ENCODE measurements around the gene C9orf78. TPM values are rescaled to one million over a fixed set of nuclear protein-coding genes. Genes with fewer than 3 reads are reported as not detected.

Gene C9orf78
- total and polyA plus RNA-seq, 2 experiments from 2014 or later: 34.4 to 84.6 TPM

- Histone ChIP-seq H3K4me2 (no peak overlapping the region), H3K4me3 (no peak overlapping the region), H2AFZ (no peak overlapping the region), H3F3A (replicated peaks; ENCODE audit: low read depth) (no peaks in the 10 kb centered on the region), H3K9me2 (ENCODE audit: insufficient read depth) (no peaks in the 10 kb centered on the region), H3K79me2 (replicated peaks; ENCODE audit: insufficient read depth) (no peaks in the 10 kb centered on the region), H3K4me1 (ENCODE audit: insufficient read depth) (no peaks in the 10 kb centered on the region), H3K27me3 (ENCODE audit: insufficient read depth) (no peaks in the 10 kb centered on the region), H3K36me3 (ENCODE audit: insufficient read depth) (no peaks in the 10 kb centered on the region), H4K20me1 (replicated peaks; ENCODE audit: insufficient read depth) (no peaks in the 10 kb centered on the region), H3K27ac (ENCODE audit: low read depth) (no peak overlapping the region)
- TF ChIP-seq, protein P1, sequence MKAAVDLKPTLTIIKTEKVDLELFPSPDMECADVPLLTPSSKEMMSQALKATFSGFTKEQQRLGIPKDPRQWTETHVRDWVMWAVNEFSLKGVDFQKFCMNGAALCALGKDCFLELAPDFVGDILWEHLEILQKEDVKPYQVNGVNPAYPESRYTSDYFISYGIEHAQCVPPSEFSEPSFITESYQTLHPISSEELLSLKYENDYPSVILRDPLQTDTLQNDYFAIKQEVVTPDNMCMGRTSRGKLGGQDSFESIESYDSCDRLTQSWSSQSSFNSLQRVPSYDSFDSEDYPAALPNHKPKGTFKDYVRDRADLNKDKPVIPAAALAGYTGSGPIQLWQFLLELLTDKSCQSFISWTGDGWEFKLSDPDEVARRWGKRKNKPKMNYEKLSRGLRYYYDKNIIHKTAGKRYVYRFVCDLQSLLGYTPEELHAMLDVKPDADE (IDR thresholded peaks at IDR 0.05): no peak
- TF ChIP-seq ZNF331 (CRISPR knock-in tag; IDR thresholded peaks at IDR 0.05; ENCODE audit: low read depth) (no peak), EZH2 (IDR thresholded peaks at IDR 0.05; ENCODE audit: low read depth, unreplicated experiment) (no peak), STAT1 (IDR thresholded peaks at IDR 0.05; ENCODE audit: unreplicated experiment) (no peak), EZH2phosphoT487 (IDR thresholded peaks at IDR 0.05; ENCODE audit: unreplicated experiment) (no peak), NANOG (IDR thresholded peaks at IDR 0.05; ENCODE audit: borderline replicate concordance) (no peak)
- TF ChIP-seq, protein P2, sequence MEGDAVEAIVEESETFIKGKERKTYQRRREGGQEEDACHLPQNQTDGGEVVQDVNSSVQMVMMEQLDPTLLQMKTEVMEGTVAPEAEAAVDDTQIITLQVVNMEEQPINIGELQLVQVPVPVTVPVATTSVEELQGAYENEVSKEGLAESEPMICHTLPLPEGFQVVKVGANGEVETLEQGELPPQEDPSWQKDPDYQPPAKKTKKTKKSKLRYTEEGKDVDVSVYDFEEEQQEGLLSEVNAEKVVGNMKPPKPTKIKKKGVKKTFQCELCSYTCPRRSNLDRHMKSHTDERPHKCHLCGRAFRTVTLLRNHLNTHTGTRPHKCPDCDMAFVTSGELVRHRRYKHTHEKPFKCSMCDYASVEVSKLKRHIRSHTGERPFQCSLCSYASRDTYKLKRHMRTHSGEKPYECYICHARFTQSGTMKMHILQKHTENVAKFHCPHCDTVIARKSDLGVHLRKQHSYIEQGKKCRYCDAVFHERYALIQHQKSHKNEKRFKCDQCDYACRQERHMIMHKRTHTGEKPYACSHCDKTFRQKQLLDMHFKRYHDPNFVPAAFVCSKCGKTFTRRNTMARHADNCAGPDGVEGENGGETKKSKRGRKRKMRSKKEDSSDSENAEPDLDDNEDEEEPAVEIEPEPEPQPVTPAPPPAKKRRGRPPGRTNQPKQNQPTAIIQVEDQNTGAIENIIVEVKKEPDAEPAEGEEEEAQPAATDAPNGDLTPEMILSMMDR (conservative IDR thresholded peaks at IDR 0.05; ENCODE audit: low read depth in 2 of 2): no peak
- TF ChIP-seq, protein P3, sequence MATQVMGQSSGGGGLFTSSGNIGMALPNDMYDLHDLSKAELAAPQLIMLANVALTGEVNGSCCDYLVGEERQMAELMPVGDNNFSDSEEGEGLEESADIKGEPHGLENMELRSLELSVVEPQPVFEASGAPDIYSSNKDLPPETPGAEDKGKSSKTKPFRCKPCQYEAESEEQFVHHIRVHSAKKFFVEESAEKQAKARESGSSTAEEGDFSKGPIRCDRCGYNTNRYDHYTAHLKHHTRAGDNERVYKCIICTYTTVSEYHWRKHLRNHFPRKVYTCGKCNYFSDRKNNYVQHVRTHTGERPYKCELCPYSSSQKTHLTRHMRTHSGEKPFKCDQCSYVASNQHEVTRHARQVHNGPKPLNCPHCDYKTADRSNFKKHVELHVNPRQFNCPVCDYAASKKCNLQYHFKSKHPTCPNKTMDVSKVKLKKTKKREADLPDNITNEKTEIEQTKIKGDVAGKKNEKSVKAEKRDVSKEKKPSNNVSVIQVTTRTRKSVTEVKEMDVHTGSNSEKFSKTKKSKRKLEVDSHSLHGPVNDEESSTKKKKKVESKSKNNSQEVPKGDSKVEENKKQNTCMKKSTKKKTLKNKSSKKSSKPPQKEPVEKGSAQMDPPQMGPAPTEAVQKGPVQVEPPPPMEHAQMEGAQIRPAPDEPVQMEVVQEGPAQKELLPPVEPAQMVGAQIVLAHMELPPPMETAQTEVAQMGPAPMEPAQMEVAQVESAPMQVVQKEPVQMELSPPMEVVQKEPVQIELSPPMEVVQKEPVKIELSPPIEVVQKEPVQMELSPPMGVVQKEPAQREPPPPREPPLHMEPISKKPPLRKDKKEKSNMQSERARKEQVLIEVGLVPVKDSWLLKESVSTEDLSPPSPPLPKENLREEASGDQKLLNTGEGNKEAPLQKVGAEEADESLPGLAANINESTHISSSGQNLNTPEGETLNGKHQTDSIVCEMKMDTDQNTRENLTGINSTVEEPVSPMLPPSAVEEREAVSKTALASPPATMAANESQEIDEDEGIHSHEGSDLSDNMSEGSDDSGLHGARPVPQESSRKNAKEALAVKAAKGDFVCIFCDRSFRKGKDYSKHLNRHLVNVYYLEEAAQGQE (IDR thresholded peaks at IDR 0.05; ENCODE audit: unreplicated experiment): no peak
- Mint-ChIP-seq H3K27ac (no peak overlapping the region), H3K36me3 (ENCODE audit: low read depth) (no peaks in the 10 kb centered on the region), H3K4me1 (peaks cover 6% of the 10 kb centered on the region), H3K4me3 (no peak overlapping the region), H3K9me3 (no peaks in the 10 kb centered on the region; the same call in 2 of the 3 replicates), H3K27me3 (ENCODE audit: insufficient read depth, low read depth, poor library complexity) (peaks cover 9% of the 10 kb centered on the region)
- DNase-seq (ENCODE audit: low spot score) (no peak), ATAC-seq (no peak)
Observed at GRCh38 chr9:129781981-129782380, 53.1 kb downstream of the C9orf78 start.

DNA sequence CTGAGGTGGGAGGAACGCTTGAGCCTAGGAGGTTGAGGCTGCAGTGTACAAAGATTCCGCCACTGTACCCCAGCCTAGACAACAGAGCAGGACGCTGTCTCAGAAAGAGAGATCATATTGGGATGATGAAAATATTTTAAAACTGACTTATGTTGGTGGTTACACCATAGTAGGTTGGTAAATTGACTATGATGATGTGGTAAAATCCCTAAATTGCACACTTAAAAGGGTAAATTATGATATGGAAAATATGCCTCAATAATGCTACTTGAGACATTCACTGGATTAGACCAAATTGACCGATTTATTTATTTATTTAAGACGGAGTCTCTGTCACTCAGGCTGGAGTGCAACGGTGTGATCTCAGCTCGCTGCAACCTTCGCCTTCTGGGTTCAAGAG lies 53.9 kb downstream of the C9orf78 start:
- Histone ChIP-seq H3K27me3 (ENCODE audit: insufficient read depth) (no peaks in the 10 kb centered on the region), H2AFZ (no peak overlapping the region), H3K79me2 (replicated peaks; ENCODE audit: insufficient read depth) (no peaks in the 10 kb centered on the region), H3K36me3 (ENCODE audit: insufficient read depth) (no peaks in the 10 kb centered on the region), H3K27ac (ENCODE audit: low read depth) (no peak overlapping the region), H3K4me2 (no peak overlapping the region), H3K4me3 (no peak overlapping the region), H3F3A (replicated peaks; ENCODE audit: low read depth) (no peaks in the 10 kb centered on the region), H3K9me2 (ENCODE audit: insufficient read depth) (no peaks in the 10 kb centered on the region), H4K20me1 (replicated peaks; ENCODE audit: insufficient read depth) (no peaks in the 10 kb centered on the region), H3K4me1 (ENCODE audit: insufficient read depth) (peaks cover 2% of the 10 kb centered on the region; the same call in 1 of the 2 replicates)
- peaks cover 6% of the 10 kb centered on the region for H3K4me1 Mint-ChIP-seq
- ATAC-seq: no peak
- no peak overlapping the region for H3K4me3 Mint-ChIP-seq
- no peaks in the 10 kb centered on the region for H3K36me3 Mint-ChIP-seq (ENCODE audit: low read depth)
- no peak for DNase-seq (ENCODE audit: low spot score)
- no peak overlapping the region for H3K27ac Mint-ChIP-seq
- no peaks in the 10 kb centered on the region; the same call in 2 of the 3 replicates for H3K9me3 Mint-ChIP-seq
- H3K27me3 Mint-ChIP-seq (ENCODE audit: insufficient read depth, low read depth, poor library complexity): peaks cover 9% of the 10 kb centered on the region
- TF ChIP-seq, protein P4, sequence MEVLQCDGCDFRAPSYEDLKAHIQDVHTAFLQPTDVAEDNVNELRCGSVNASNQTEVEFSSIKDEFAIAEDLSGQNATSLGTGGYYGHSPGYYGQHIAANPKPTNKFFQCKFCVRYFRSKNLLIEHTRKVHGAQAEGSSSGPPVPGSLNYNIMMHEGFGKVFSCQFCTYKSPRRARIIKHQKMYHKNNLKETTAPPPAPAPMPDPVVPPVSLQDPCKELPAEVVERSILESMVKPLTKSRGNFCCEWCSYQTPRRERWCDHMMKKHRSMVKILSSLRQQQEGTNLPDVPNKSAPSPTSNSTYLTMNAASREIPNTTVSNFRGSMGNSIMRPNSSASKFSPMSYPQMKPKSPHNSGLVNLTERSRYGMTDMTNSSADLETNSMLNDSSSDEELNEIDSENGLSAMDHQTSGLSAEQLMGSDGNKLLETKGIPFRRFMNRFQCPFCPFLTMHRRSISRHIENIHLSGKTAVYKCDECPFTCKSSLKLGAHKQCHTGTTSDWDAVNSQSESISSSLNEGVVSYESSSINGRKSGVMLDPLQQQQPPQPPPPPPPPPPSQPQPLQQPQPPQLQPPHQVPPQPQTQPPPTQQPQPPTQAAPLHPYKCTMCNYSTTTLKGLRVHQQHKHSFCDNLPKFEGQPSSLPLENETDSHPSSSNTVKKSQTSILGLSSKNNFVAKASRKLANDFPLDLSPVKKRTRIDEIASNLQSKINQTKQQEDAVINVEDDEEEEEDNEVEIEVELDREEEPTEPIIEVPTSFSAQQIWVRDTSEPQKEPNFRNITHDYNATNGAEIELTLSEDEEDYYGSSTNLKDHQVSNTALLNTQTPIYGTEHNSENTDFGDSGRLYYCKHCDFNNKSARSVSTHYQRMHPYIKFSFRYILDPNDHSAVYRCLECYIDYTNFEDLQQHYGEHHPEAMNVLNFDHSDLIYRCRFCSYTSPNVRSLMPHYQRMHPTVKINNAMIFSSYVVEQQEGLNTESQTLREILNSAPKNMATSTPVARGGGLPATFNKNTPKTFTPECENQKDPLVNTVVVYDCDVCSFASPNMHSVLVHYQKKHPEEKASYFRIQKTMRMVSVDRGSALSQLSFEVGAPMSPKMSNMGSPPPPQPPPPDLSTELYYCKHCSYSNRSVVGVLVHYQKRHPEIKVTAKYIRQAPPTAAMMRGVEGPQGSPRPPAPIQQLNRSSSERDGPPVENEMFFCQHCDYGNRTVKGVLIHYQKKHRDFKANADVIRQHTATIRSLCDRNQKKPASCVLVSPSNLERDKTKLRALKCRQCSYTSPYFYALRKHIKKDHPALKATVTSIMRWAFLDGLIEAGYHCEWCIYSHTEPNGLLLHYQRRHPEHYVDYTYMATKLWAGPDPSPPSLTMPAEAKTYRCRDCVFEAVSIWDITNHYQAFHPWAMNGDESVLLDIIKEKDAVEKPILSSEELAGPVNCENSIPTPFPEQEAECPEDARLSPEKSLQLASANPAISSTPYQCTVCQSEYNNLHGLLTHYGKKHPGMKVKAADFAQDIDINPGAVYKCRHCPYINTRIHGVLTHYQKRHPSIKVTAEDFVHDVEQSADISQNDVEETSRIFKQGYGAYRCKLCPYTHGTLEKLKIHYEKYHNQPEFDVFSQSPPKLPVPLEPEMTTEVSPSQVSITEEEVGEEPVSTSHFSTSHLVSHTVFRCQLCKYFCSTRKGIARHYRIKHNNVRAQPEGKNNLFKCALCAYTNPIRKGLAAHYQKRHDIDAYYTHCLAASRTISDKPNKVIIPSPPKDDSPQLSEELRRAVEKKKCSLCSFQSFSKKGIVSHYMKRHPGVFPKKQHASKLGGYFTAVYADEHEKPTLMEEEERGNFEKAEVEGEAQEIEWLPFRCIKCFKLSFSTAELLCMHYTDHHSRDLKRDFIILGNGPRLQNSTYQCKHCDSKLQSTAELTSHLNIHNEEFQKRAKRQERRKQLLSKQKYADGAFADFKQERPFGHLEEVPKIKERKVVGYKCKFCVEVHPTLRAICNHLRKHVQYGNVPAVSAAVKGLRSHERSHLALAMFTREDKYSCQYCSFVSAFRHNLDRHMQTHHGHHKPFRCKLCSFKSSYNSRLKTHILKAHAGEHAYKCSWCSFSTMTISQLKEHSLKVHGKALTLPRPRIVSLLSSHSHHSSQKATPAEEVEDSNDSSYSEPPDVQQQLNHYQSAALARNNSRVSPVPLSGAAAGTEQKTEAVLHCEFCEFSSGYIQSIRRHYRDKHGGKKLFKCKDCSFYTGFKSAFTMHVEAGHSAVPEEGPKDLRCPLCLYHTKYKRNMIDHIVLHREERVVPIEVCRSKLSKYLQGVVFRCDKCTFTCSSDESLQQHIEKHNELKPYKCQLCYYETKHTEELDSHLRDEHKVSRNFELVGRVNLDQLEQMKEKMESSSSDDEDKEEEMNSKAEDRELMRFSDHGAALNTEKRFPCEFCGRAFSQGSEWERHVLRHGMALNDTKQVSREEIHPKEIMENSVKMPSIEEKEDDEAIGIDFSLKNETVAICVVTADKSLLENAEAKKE (CRISPR knock-in tag; IDR thresholded peaks at IDR 0.05): no peak
- TF ChIP-seq ZNF331 (CRISPR knock-in tag; IDR thresholded peaks at IDR 0.05; ENCODE audit: low read depth): no peak
